ENCODE results near the gene ADCY7. TPM values are rescaled to one million over a fixed set of nuclear protein-coding genes. Genes with fewer than 3 reads are reported as not detected.

Gene ADCY7
- total RNA-seq, 2 donors from 2014 or later = 8.5 to 17.1 TPM

DNA sequence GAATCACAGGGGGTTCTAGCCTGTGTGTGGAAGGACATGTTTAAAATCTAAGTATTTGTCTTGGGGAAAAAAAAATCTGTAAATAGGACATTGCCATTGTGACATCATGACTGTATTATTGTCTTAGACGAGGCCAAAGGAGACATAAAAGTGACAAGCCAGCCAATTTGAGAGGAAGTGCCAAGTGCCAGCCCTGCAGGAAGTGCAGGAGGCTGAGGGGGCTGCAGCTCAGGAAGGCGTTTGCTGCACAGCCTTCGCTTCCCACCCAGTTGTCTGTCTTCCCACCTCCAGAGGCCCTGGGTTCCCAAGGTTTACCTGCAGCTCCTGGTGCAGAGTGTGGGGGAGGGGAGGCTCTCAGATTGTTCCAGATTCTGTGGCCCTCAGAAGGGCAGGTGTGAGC is 1.3 kb downstream of the ADCY7 start:
- no peak for DNase-seq (ENCODE audit: low spot score)
- Histone ChIP-seq H3K27me3 (no peaks in the 10 kb centered on the region), H3K4me1 (peaks cover 0 to 17% of the 10 kb centered on the region in 2 donors), H3K36me3 (no peaks in the 10 kb centered on the region), H3K4me3 (peak overlapping the region in 1 of 2 donors; percentile 49), H3K9me3 (no peaks in the 10 kb centered on the region), H3K27ac (no peak overlapping the region)
- TF ChIP-seq, protein P1, sequence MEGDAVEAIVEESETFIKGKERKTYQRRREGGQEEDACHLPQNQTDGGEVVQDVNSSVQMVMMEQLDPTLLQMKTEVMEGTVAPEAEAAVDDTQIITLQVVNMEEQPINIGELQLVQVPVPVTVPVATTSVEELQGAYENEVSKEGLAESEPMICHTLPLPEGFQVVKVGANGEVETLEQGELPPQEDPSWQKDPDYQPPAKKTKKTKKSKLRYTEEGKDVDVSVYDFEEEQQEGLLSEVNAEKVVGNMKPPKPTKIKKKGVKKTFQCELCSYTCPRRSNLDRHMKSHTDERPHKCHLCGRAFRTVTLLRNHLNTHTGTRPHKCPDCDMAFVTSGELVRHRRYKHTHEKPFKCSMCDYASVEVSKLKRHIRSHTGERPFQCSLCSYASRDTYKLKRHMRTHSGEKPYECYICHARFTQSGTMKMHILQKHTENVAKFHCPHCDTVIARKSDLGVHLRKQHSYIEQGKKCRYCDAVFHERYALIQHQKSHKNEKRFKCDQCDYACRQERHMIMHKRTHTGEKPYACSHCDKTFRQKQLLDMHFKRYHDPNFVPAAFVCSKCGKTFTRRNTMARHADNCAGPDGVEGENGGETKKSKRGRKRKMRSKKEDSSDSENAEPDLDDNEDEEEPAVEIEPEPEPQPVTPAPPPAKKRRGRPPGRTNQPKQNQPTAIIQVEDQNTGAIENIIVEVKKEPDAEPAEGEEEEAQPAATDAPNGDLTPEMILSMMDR (IDR thresholded peaks at IDR 0.05) = no peak

DNA sequence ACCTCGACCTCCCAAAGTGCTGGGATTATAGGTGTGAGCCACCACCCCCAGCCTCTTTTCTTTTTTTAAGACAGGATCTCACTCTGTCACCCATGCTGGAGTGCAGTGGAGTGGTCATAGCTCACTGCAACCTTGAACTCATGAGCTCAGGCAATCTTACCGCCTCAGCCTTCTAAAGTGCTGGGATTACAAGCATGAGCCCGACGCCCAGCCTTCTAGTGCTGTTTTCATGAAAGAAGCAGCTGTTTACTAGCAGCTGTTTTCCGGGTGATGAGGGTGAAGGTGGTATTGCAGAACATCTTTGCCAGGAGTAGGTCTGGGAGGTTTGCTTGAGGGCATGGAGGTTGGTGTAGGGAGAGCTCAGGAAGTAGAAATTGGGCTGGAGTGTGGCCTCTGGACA is 2.0 kb downstream of the ADCY7 start:
- Histone ChIP-seq H3K27ac (no peak overlapping the region), H3K36me3 (no peaks in the 10 kb centered on the region), H3K4me3 (no peak overlapping the region), H3K27me3 (no peaks in the 10 kb centered on the region), H3K4me1 (peaks cover 0 to 17% of the 10 kb centered on the region in 2 donors), H3K9me3 (no peaks in the 10 kb centered on the region)
- no peak for DNase-seq (ENCODE audit: low spot score)
- TF ChIP-seq, protein P1 (IDR thresholded peaks at IDR 0.05) = no peak

DNA sequence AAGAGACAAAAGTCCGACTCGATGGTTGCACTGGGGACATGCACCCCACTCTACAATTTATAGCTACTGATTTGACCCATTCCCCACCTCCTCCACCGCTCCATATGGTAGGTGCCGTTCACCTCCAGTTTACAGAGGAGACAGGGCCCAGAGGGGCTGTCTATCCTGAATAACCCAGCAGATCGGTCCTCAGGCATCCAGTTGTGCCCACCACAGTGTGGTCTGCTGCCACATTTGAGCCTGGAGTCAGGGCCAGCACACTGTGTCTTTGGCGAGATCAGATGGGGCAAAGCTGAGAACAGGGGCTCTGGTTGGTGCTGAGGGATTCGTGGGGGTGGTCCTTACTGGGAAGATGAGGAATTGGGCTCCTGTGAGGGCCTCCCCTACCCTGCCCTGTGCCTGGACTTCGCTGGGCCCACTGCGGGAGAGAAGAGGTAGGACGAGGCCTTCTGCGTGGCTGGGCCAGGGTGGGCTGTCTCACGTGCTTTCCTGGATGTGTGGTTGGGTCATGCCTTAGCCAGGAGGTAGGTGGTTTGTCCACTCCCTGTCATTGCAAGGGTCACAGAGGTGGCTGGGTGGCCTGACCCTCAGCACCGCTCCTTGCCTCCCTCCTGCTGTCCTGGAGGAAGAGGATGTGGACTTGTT is 2.8 kb downstream of the ADCY7 start:
- no peak for DNase-seq (ENCODE audit: low spot score)
- H3K4me1 ChIP-seq = peaks cover 0 to 17% of the 10 kb centered on the region in 2 donors

DNA sequence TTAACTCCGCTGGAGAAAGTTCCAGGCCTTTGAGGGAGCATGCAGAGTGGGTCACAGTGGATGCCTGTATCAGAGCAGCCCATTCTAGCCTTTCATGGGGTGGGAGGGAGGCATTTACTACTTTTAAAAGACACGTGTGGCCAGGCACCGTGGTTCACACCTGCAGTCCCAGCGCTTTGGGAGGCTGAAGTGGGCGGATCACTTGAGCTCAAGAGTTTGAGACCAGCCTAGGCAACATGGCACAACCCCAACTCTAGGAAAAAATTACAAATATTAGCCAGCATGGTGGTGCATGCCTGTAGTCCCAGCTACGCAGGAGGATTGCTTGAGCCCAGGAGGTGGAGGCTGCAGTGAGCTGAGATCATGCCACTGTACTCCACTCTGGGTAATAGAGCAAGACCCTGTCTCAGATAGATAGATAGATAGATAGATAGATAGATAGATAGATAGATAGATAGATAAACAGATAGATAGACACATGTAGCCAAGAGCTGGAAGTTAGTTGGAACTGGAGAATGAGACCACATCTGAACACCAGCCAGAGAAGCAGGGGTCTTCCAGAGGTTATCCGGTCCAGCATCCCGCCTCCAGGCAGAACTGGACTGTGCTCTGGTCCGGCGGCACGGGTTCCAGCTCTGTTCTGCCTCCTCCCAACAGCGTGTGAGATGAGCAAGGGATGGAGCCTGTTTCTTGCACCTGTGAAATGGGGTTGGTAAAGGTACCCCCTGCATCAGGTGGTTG is 3.6 kb downstream of the ADCY7 start:
- Histone ChIP-seq H3K36me3 (no peaks in the 10 kb centered on the region), H3K9me3 (no peaks in the 10 kb centered on the region), H3K27me3 (no peaks in the 10 kb centered on the region), H3K4me3 (no peak overlapping the region), H3K4me1 (peaks cover 0 to 17% of the 10 kb centered on the region in 2 donors), H3K27ac (no peak overlapping the region)
- TF ChIP-seq, protein P1 (IDR thresholded peaks at IDR 0.05) = no peak
- DNase-seq (ENCODE audit: low spot score) = no peak

More for the DNA sequence above, 2.8 kb downstream of the ADCY7 start:
- no peak overlapping the region for H3K27ac ChIP-seq
- H3K27me3 ChIP-seq = no peaks in the 10 kb centered on the region
- TF ChIP-seq, protein P1 (IDR thresholded peaks at IDR 0.05) = no peak
- no peak overlapping the region for H3K4me3 ChIP-seq
- no peaks in the 10 kb centered on the region for H3K36me3 ChIP-seq
- no peaks in the 10 kb centered on the region for H3K9me3 ChIP-seq

DNA sequence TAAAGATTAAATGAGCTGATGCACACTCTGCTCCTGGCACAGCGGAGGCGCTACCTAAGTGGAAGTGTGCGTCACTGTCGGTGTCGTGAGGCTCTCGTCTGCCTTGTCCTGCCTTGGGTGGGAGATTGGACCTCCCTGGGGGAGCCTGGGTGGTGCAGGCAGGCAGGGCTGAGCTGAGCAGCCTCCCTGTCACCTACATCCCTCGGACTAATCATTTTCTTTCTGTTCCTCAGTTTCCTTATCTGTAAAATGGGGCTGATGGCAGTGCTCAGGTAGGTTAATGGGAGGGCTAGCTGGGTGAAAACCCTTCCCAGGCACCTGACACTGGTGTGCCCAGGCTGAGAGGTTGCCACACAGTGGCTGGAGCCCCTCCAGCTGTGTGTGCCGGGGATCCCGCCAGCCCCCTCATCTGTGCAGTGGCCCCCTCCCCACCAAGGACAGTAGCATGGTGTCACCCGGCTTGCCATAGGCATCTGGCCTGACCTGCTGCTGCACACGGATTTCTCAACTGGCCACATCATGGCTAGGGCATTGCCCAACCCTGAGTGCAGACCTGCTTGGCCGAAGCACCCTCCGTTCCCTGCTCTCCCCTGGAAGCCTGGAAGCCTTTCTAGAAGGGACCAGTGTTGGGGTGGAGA is 4.3 kb downstream of the ADCY7 start:
- H3K27ac ChIP-seq = no peak overlapping the region
- TF ChIP-seq, protein P1 (IDR thresholded peaks at IDR 0.05) = no peak

More for the DNA sequence above, 4.3 kb downstream of the ADCY7 start:
- Histone ChIP-seq H3K27me3 (no peaks in the 10 kb centered on the region), H3K4me3 (no peak overlapping the region), H3K9me3 (no peaks in the 10 kb centered on the region), H3K36me3 (no peaks in the 10 kb centered on the region), H3K4me1 (peaks cover 0 to 16% of the 10 kb centered on the region in 2 donors)
- DNase-seq (ENCODE audit: low spot score) = no peak
